ENCODE measurements around the gene SHCBP1. TPM values are rescaled to one million over a fixed set of nuclear protein-coding genes. Genes with fewer than 3 reads are reported as not detected.

SHCBP1 gene
- total and polyA plus RNA-seq, 10 of the 15 experiments (the other 5 are each of a cell fraction or from before 2014, with no cell fraction given): 9.5 to 73.3 (median 30.2) TPM

GRCh38 chr16:46612121-46612520 lies 9.1 kb downstream of the SHCBP1 start (continued):
- TF ChIP-seq WRNIP1 (IDR thresholded peaks at IDR 0.05; ENCODE audit: borderline replicate concordance, low read depth, low read length): no peak
- no peak for TF ChIP-seq YBX1 (IDR thresholded peaks at IDR 0.05)
- no peak for TF ChIP-seq NBN (IDR thresholded peaks at IDR 0.05)
- TF ChIP-seq MAX (IDR thresholded peaks at IDR 0.05; ENCODE audit: low read depth, low read length): no peak
- no peak for TF ChIP-seq NFYA (IDR thresholded peaks at IDR 0.05; ENCODE audit: borderline replicate concordance, low read depth, low read length)
- 0 out of 2 replicates have a peak, but pooled peaks have one; percentile 27 for TF ChIP-seq STAT3 (IDR thresholded peaks at IDR 0.05; ENCODE audit: low read depth, low read length)
- TF ChIP-seq ASH2L (IDR thresholded peaks at IDR 0.05; ENCODE audit: borderline replicate concordance, low read depth): no peak
- peak; percentile 34; the same call in 1 of the 2 replicates for TF ChIP-seq JUNB (IDR thresholded peaks at IDR 0.05)
- TF ChIP-seq GABPA (IDR thresholded peaks at IDR 0.05; ENCODE audit: low read depth): no peak

- Histone ChIP-seq H3K9me3 (replicated peaks; ENCODE audit: control insufficient read depth, insufficient read depth, low read length) (no peaks in the 10 kb centered on the region), H3K4me2 (ENCODE audit: control insufficient read depth, insufficient read depth) (no peak overlapping the region), H3K9ac (ENCODE audit: control insufficient read depth, insufficient read depth, low read length) (no peak overlapping the region), H3K36me3 (ENCODE audit: control insufficient read depth in 2 of 2, insufficient read depth in 2 of 2, low read length in 1 of 2) (peaks cover 12 to 38% of the 10 kb centered on the region in 2 experiments), H3K27ac (ENCODE audit: control insufficient read depth, insufficient read depth) (no peak overlapping the region), H3K4me1 (ENCODE audit: control insufficient read depth, insufficient read depth, low read length) (peaks cover 4% of the 10 kb centered on the region), H3K79me2 (ENCODE audit: control insufficient read depth, insufficient read depth, low read length) (peaks cover 6% of the 10 kb centered on the region), H3K27me3 (replicated peaks in 1 of 2; ENCODE audit: control insufficient read depth in 2 of 2, insufficient read depth in 2 of 2, low read length in 1 of 2) (no peaks in the 10 kb centered on the region), H3K4me3 (no peak overlapping the region), H4K20me1 (ENCODE audit: control insufficient read depth, insufficient read depth) (no peaks in the 10 kb centered on the region), H2AFZ (ENCODE audit: control insufficient read depth, low read depth, low read length) (no peak overlapping the region)
- BruUV-seq (replicated peaks): no TSS peak
- intact Hi-C loops (cut with micrococcal nuclease; ENCODE audit: unreplicated experiment) (loop anchor here (5.0 kb wide), 1 partner anchor 55 kb away; no protein-coding TSS in a partner anchor), in situ Hi-C loops (cut with MboI) (no loop called here)
- POLR2A ChIA-PET: no interaction called here
- FAIRE-seq (no peak), ATAC-seq (peak; percentile 50; the same call in 2 of the 3 replicates), DNase-seq (ENCODE audit: low read depth, low spot score) (no peak)
- CTCF ChIA-PET: interaction anchor here (1.3 to 5.1 kb wide), 6 partner anchors 9 to 185 kb away, joined by 4 to 47 read pairs (median 6); partner anchors contain the start of gene SHCBP1
- TF ChIP-seq ELK1 (IDR thresholded peaks at IDR 0.05; ENCODE audit: low read depth, low read length) (no peak), CTCF (IDR thresholded peaks at IDR 0.05 in 2 of 3, conservative IDR thresholded peaks at IDR 0.05 in 1 of 3; ENCODE audit: control insufficient read depth in 2 of 3, extremely low read depth in 1 of 3, insufficient read depth in 1 of 3, low read depth in 3 of 3, low read length in 3 of 3) (peak; percentile 12 to 46 (median 28); a peak in 2 of 6 replicates), HSF1 (IDR thresholded peaks at IDR 0.05; ENCODE audit: low read depth, low read length) (no peak), RAD21 (IDR thresholded peaks at IDR 0.05; ENCODE audit: insufficient read depth, low read depth, low read length) (peak; percentile 64; the same call in 1 of the 2 replicates)
- SMC1A ChIA-PET (ENCODE audit: uncharacterized antibody, unreplicated experiment): interaction anchor here (0.7 to 2.2 kb wide), 4 partner anchors 9 to 194 kb away, joined by 3 to 13 read pairs (median 4); no protein-coding TSS in a partner anchor
- RAD21 ChIA-PET (ENCODE audit: unreplicated experiment): interaction anchor here (1.1 to 1.5 kb wide), 2 partner anchors 9 to 53 kb away, joined by 3 read pairs; no protein-coding TSS in a partner anchor
- WGBS (ENCODE audit: insufficient coverage, insufficient replicate concordance, low lambda C conversion rate, missing lambda C conversion rate): 81% methylated on average over 1 of the region's 1 CpG
Measured at GRCh38 chr16:46607529-46607928, 13.7 kb downstream of the SHCBP1 start.
